Measurements from ENCODE around the gene SLC15A1. TPM values are rescaled to one million over a fixed set of nuclear protein-coding genes. Genes with fewer than 3 reads are reported as not detected.

Gene SLC15A1
- total RNA-seq, 1 donor from 2014 or later: 0.11 TPM

GRCh38 chr13:98668155-98668554 is 84.3 kb downstream of the SLC15A1 start:
- DNase-seq (ENCODE audit: extremely low spot score, unreplicated experiment): no peak
- Mint-ChIP-seq H3K4me1 (ENCODE audit: unreplicated experiment) (peaks cover 19% of the 10 kb centered on the region), H3K27ac (ENCODE audit: unreplicated experiment) (no peak overlapping the region), H3K36me3 (ENCODE audit: unreplicated experiment) (no peaks in the 10 kb centered on the region), H3K4me3 (ENCODE audit: unreplicated experiment) (no peak overlapping the region), H3K27me3 (ENCODE audit: unreplicated experiment) (peaks cover 10% of the 10 kb centered on the region), H3K9me3 (ENCODE audit: unreplicated experiment) (no peaks in the 10 kb centered on the region)
- TF ChIP-seq, protein P1, sequence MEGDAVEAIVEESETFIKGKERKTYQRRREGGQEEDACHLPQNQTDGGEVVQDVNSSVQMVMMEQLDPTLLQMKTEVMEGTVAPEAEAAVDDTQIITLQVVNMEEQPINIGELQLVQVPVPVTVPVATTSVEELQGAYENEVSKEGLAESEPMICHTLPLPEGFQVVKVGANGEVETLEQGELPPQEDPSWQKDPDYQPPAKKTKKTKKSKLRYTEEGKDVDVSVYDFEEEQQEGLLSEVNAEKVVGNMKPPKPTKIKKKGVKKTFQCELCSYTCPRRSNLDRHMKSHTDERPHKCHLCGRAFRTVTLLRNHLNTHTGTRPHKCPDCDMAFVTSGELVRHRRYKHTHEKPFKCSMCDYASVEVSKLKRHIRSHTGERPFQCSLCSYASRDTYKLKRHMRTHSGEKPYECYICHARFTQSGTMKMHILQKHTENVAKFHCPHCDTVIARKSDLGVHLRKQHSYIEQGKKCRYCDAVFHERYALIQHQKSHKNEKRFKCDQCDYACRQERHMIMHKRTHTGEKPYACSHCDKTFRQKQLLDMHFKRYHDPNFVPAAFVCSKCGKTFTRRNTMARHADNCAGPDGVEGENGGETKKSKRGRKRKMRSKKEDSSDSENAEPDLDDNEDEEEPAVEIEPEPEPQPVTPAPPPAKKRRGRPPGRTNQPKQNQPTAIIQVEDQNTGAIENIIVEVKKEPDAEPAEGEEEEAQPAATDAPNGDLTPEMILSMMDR (IDR thresholded peaks at IDR 0.05): no peak

DNA sequence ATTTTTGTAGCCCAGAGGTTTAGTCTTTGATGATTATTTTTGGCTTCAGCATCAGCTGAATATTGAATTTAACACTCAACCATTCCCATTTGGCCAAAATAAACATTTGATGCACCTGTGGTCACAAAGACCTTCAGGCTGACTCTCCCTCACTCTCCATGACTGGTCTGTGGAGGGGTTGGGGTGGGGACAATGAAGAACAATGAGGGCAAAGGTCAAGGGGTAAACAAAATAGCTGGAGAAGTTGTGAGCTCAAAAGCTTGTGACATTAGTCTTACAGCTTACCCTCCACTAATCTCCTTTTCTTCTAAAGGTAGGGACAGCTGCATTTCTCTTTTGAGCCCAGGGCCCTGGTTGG is 86.9 kb downstream of the SLC15A1 start:
- DNase-seq (ENCODE audit: extremely low spot score, unreplicated experiment): no peak
- no peak overlapping the region for H3K27ac Mint-ChIP-seq (ENCODE audit: unreplicated experiment)

GRCh38 chr13:98664924-98665637 is 87.4 kb downstream of the SLC15A1 start:
- no peak for DNase-seq (ENCODE audit: extremely low spot score, unreplicated experiment)
- peaks cover 17% of the 10 kb centered on the region for H3K27me3 Mint-ChIP-seq (ENCODE audit: unreplicated experiment)
- no peak overlapping the region for H3K4me3 Mint-ChIP-seq (ENCODE audit: unreplicated experiment)
- no peaks in the 10 kb centered on the region for H3K36me3 Mint-ChIP-seq (ENCODE audit: unreplicated experiment)
- H3K4me1 Mint-ChIP-seq (ENCODE audit: unreplicated experiment): peaks cover 14% of the 10 kb centered on the region
- TF ChIP-seq, protein P1 (IDR thresholded peaks at IDR 0.05): no peak
- H3K9me3 Mint-ChIP-seq (ENCODE audit: unreplicated experiment): no peaks in the 10 kb centered on the region
- H3K27ac Mint-ChIP-seq (ENCODE audit: unreplicated experiment): no peak overlapping the region

More for the DNA sequence above, 86.9 kb downstream of the SLC15A1 start:
- TF ChIP-seq, protein P1 (IDR thresholded peaks at IDR 0.05): no peak
- no peaks in the 10 kb centered on the region for H3K36me3 Mint-ChIP-seq (ENCODE audit: unreplicated experiment)
- H3K4me3 Mint-ChIP-seq (ENCODE audit: unreplicated experiment): no peak overlapping the region
- peaks cover 17% of the 10 kb centered on the region for H3K27me3 Mint-ChIP-seq (ENCODE audit: unreplicated experiment)
- H3K9me3 Mint-ChIP-seq (ENCODE audit: unreplicated experiment): no peaks in the 10 kb centered on the region
- peaks cover 14% of the 10 kb centered on the region for H3K4me1 Mint-ChIP-seq (ENCODE audit: unreplicated experiment)

GRCh38 chr13:98664510-98664909 is 88.0 kb downstream of the SLC15A1 start:
- H3K27ac Mint-ChIP-seq (ENCODE audit: unreplicated experiment): no peak overlapping the region
- peaks cover 14% of the 10 kb centered on the region for H3K4me1 Mint-ChIP-seq (ENCODE audit: unreplicated experiment)
- DNase-seq (ENCODE audit: extremely low spot score, unreplicated experiment): no peak
- no peaks in the 10 kb centered on the region for H3K36me3 Mint-ChIP-seq (ENCODE audit: unreplicated experiment)
- H3K9me3 Mint-ChIP-seq (ENCODE audit: unreplicated experiment): no peaks in the 10 kb centered on the region
- TF ChIP-seq, protein P1 (IDR thresholded peaks at IDR 0.05): no peak
- peaks cover 17% of the 10 kb centered on the region for H3K27me3 Mint-ChIP-seq (ENCODE audit: unreplicated experiment)
- H3K4me3 Mint-ChIP-seq (ENCODE audit: unreplicated experiment): no peak overlapping the region

DNA sequence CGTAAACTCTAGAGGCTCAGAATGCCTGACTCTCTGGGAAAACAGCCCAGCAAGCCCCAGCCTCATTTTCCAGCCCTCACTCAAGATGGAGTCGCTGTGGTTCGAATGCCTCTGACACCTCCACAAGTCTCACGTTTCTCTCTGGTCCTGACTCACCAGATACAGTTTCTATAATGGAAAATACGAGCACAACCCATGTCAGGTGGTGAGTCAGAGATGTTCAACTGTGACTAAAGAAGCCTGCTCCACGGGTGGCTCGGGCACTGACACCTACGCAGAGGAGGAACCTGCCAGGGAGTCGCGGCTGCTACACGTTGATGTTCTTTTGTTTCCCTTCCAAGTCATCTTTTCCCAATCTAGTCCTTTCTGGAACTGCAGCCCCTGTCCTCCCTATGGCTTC is 88.4 kb downstream of the SLC15A1 start:
- Mint-ChIP-seq H3K9me3 (ENCODE audit: unreplicated experiment) (no peaks in the 10 kb centered on the region), H3K36me3 (ENCODE audit: unreplicated experiment) (no peaks in the 10 kb centered on the region), H3K27me3 (ENCODE audit: unreplicated experiment) (peaks cover 17% of the 10 kb centered on the region), H3K4me1 (ENCODE audit: unreplicated experiment) (peaks cover 14% of the 10 kb centered on the region), H3K27ac (ENCODE audit: unreplicated experiment) (no peak overlapping the region), H3K4me3 (ENCODE audit: unreplicated experiment) (no peak overlapping the region)
- TF ChIP-seq, protein P1 (IDR thresholded peaks at IDR 0.05): no peak
- no peak for DNase-seq (ENCODE audit: extremely low spot score, unreplicated experiment)

All from osteocyte (in vitro differentiated cells).